Ovary (tissue), 3 donors: ENCODE results near the gene THOC2.

Experiments used
- EP300 ChIP-seq: sonication (generic); formaldehyde crosslinking; IDR thresholded peaks from one replicate; pipeline ENCODE4 v1.6.1; 2017; ENCODE audit warnings: antibody characterized with exemption
- POLR2A ChIP-seq: fragments of 450-650 bp; IDR thresholded peaks from one replicate; pipeline ENCODE4 v1.6.1; 2017; ENCODE audit warnings: antibody characterized with exemption, mild to moderate bottlenecking, moderate library complexity
- TF ChIP-seq, protein P1 (sequence below), 3 donors: fragments of 450-650 bp in 2 of 3; fragments of 200-600 bp in 1 of 3; IDR thresholded peaks; one replicate each; pipeline versions ENCODE4 v1.5.1 to v1.8.0; 2016 to 2022; ENCODE audit warnings: antibody characterized with exemption in 3 of 3, mild to moderate bottlenecking in 1 of 3
- donor health status: DM: no; HTN: no; CAD: no.

DNA sequence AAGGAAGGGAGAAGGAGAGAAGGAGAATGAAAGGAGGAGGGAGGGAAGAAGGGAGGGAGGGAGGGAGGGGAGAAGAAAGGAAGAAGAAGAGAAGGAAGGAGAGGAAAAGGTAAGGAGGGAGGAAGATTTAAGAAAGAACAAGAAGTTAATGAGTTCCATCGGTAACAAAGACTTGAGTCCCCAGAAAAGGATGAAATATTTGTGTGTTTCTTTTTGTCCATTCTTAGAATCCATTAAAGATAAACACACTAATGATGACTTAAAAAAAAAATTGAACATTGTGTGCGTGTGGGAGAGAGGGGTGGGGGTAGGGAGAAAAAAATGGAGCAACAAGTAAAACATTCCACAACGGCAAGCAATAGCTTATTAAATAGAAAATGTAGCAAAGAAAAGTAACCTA is 131.4 kb downstream of the THOC2 start:
- TF ChIP-seq, protein P1, sequence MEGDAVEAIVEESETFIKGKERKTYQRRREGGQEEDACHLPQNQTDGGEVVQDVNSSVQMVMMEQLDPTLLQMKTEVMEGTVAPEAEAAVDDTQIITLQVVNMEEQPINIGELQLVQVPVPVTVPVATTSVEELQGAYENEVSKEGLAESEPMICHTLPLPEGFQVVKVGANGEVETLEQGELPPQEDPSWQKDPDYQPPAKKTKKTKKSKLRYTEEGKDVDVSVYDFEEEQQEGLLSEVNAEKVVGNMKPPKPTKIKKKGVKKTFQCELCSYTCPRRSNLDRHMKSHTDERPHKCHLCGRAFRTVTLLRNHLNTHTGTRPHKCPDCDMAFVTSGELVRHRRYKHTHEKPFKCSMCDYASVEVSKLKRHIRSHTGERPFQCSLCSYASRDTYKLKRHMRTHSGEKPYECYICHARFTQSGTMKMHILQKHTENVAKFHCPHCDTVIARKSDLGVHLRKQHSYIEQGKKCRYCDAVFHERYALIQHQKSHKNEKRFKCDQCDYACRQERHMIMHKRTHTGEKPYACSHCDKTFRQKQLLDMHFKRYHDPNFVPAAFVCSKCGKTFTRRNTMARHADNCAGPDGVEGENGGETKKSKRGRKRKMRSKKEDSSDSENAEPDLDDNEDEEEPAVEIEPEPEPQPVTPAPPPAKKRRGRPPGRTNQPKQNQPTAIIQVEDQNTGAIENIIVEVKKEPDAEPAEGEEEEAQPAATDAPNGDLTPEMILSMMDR (IDR thresholded peaks at IDR 0.05) = no peak
- TF ChIP-seq POLR2A (no peak), EP300 (no peak)
